Osteoblast (primary cell): Measurements from ENCODE around the gene ZNF101. TPM values are rescaled to one million over a fixed set of nuclear protein-coding genes. Genes with fewer than 3 reads are reported as not detected.
A peak's percentile ranks its signal among the peaks of the same experiment; 100 is the strongest.

ENCODE experiments used
- DNase-seq: peaks from one replicate; pipeline ENCODE4 v3.0.0; 2011; ENCODE audit warnings: low spot score, mixed read lengths; ENCODE audit not compliant: insufficient read length; ENCODE audit errors: missing footprints
- H2AFZ ChIP-seq: 2 replicates; pipeline ENCODE4 v1.6.0; 2011; ENCODE audit warnings: mild to moderate bottlenecking, low read length
- H3K27ac ChIP-seq: 2 replicates; pipeline ENCODE4 v1.5.1; 2011; ENCODE audit warnings: mild to moderate bottlenecking, low read depth, low read length, moderate library complexity
- H3K27me3 ChIP-seq: 2 replicates; pipeline ENCODE4 v1.6.0; 2012; ENCODE audit warnings: mild to moderate bottlenecking, control low read depth, inconsistent platforms, low read length, moderate library complexity; ENCODE audit not compliant: insufficient read depth
- H3K36me3 ChIP-seq: 2 replicates; pipeline ENCODE4 v1.5.1; 2011; ENCODE audit warnings: mild to moderate bottlenecking, low read length, control low read depth, moderate library complexity; ENCODE audit not compliant: insufficient read depth
- H3K4me1 ChIP-seq: 2 replicates; pipeline ENCODE4 v1.5.1; 2011; ENCODE audit warnings: mild to moderate bottlenecking, low read length, control low read depth, moderate library complexity; ENCODE audit not compliant: insufficient read depth
- H3K4me2 ChIP-seq: 2 replicates; pipeline ENCODE4 v1.6.0; 2011; ENCODE audit warnings: mild to moderate bottlenecking, low read length; ENCODE audit not compliant: insufficient read depth
- H3K4me3 ChIP-seq: fragments of 200-600 bp; sonication (generic); 3 replicates; pipeline ENCODE4 v1.5.1; 2012; ENCODE audit warnings: mild to moderate bottlenecking, low read length, inconsistent platforms; ENCODE audit not compliant: insufficient read depth
- H3K79me2 ChIP-seq: 2 replicates; pipeline ENCODE4 v1.6.0; 2012; ENCODE audit warnings: mild to moderate bottlenecking, low read length, control low read depth, inconsistent platforms; ENCODE audit not compliant: insufficient read depth
- H3K9me3 ChIP-seq: 2 replicates; pipeline ENCODE4 v1.5.1; 2011; ENCODE audit warnings: low read depth, low read length, control low read depth
- H4K20me1 ChIP-seq: 2 replicates; pipeline ENCODE4 v1.6.0; 2012; ENCODE audit warnings: mild to moderate bottlenecking, low read length, control low read depth; ENCODE audit not compliant: insufficient read depth
- CTCF ChIP-seq: IDR thresholded peaks from 2 replicates; pipeline ENCODE4 v1.5.1; 2011; ENCODE audit warnings: mild to moderate bottlenecking, low read depth, low read length, moderate library complexity; ENCODE audit errors: extremely low read depth
- total RNA-seq: library from RNA; depleted of rRNA; stranded (reverse); fragments of >200 nt; gene quantifications from 2 replicates; pipeline ENCODE4 v1.2.3, GENCODE V29; 2012

The ZNF101 gene
- total RNA-seq, 1 donor = 7.2 TPM

DNA sequence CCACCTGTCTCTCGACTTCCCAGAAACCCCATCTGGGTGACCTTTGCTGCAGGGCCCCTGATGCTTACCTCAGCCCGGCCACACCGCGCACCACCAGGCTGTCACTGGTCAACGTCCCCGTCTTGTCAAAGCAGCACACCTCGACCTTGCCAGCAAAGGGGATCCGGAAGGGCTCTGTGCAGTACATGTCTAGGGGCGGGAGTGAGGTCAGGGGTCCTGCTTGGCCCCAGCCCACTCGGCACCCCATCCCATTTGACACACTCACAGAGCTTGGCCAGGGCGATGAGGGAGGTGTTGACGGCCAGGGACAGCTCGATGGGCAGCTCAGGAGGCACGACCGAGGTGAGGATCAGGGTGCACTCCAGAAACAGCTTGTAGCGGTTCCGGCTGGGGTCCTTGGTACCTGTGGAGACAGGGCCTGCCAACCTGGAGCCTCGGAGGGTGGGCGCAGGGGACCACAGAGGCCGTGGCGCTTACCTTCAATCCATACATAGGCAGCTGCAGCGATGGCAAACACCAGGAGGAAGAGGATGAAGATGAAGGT is 13.5 kb upstream of the ZNF101 start:
- Histone ChIP-seq H3K27ac (no peak overlapping the region), H3K4me1 (no peaks in the 10 kb centered on the region), H3K4me2 (no peak overlapping the region), H3K27me3 (no peaks in the 10 kb centered on the region), H2AFZ (no peak overlapping the region), H4K20me1 (peaks cover 4% of the 10 kb centered on the region), H3K4me3 (no peak overlapping the region), H3K79me2 (peaks cover 12% of the 10 kb centered on the region), H3K36me3 (peaks cover 75% of the 10 kb centered on the region), H3K9me3 (no peaks in the 10 kb centered on the region)
- TF ChIP-seq CTCF = no peak
- peak; percentile 68 for DNase-seq

DNA sequence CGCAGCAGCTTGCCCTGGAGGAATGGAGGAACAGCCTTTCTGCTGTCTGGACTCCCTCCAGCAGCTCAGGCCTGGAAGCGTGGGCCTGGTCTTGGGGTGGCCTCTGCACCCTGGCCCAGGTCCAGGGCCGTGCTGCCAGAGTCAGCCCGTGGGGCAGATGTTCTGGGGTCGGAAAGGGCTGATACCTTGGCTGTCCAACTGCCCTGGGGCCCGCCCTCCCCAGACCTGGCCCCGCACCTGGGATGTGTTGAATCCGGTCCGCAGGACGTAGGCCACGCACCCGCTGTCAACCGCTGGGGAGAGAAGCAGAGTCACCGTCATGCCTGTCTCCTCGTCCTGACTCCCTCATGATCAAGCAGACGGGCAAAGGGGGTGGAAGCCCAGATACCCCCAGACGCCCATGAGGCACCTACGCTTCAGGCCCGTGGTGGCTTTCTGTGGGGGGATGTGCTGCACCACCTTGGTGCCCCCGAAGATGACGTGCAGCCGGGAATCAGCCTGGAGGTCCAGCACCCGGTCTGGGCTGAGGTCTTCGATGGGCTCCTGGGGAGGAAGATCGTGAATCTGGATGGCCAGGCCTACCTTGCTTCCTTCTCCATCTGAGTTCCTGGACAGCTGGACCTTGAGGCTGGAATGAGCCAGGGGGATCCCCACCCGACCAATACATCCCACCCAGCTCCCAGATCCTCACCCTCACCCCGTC is 12.8 kb upstream of the ZNF101 start:
- Histone ChIP-seq H3K27me3 (no peaks in the 10 kb centered on the region), H3K4me1 (no peaks in the 10 kb centered on the region), H3K27ac (no peak overlapping the region), H3K36me3 (peaks cover 70% of the 10 kb centered on the region), H3K4me3 (no peak overlapping the region), H3K79me2 (peaks cover 14% of the 10 kb centered on the region), H3K4me2 (no peak overlapping the region), H2AFZ (no peak overlapping the region), H4K20me1 (peaks cover 4% of the 10 kb centered on the region), H3K9me3 (no peaks in the 10 kb centered on the region)
- peak; percentile 42 for DNase-seq
- TF ChIP-seq CTCF = no peak

GRCh38 chr19:19656451-19657396 is 11.9 kb upstream of the ZNF101 start:
- Histone ChIP-seq H4K20me1 (peaks cover 8% of the 10 kb centered on the region), H3K27ac (no peak overlapping the region), H3K9me3 (no peaks in the 10 kb centered on the region), H3K4me2 (no peak overlapping the region), H3K36me3 (peaks cover 67% of the 10 kb centered on the region), H3K4me1 (peaks cover under 1% of the 10 kb centered on the region), H2AFZ (no peak overlapping the region), H3K79me2 (peaks cover 23% of the 10 kb centered on the region), H3K27me3 (no peaks in the 10 kb centered on the region), H3K4me3 (no peak overlapping the region)
- no peak for TF ChIP-seq CTCF
- peak; percentile 55 for DNase-seq

DNA sequence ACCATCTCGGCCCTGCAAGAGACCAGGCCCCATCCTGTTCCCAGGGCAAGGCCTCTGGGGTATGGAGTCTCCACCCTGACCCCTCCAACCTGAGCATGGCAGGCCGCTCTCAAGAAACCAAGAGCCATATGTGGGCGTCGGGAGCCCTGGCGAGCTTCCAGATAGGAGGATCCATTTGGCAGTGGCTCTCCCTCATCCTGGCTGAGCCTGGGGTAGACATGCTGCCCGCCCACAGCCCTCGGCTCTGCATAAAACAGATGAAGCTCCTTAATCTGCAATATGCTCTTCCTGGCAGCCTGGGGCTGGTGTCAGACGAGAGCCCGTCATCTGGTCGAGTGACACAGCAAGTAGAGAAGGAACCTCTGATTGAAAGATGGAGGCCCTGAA is 11.2 kb upstream of the ZNF101 start:
- peaks cover 30% of the 10 kb centered on the region for H3K79me2 ChIP-seq
- H2AFZ ChIP-seq = no peak overlapping the region
- peaks cover 64% of the 10 kb centered on the region for H3K36me3 ChIP-seq
- H3K4me1 ChIP-seq = peaks cover 7% of the 10 kb centered on the region
- no peak overlapping the region for H3K27ac ChIP-seq
- H3K27me3 ChIP-seq = no peaks in the 10 kb centered on the region
- H3K9me3 ChIP-seq = no peaks in the 10 kb centered on the region
- no peak for TF ChIP-seq CTCF
- peaks cover 14% of the 10 kb centered on the region for H4K20me1 ChIP-seq
- H3K4me3 ChIP-seq = no peak overlapping the region
- DNase-seq = peak; percentile 43
- H3K4me2 ChIP-seq = no peak overlapping the region
